HG02571 (cell line): ENCODE data around the gene RASA3.

ENCODE experiments used
- ATAC-seq: cut with Tn5 transposase; IDR thresholded peaks from one replicate; pipeline ENCODE4 v1.9.1; 2021; ENCODE audit warnings: mild to moderate bottlenecking, moderate library complexity; ENCODE audit not compliant: unreplicated experiment

The RASA3 gene

DNA sequence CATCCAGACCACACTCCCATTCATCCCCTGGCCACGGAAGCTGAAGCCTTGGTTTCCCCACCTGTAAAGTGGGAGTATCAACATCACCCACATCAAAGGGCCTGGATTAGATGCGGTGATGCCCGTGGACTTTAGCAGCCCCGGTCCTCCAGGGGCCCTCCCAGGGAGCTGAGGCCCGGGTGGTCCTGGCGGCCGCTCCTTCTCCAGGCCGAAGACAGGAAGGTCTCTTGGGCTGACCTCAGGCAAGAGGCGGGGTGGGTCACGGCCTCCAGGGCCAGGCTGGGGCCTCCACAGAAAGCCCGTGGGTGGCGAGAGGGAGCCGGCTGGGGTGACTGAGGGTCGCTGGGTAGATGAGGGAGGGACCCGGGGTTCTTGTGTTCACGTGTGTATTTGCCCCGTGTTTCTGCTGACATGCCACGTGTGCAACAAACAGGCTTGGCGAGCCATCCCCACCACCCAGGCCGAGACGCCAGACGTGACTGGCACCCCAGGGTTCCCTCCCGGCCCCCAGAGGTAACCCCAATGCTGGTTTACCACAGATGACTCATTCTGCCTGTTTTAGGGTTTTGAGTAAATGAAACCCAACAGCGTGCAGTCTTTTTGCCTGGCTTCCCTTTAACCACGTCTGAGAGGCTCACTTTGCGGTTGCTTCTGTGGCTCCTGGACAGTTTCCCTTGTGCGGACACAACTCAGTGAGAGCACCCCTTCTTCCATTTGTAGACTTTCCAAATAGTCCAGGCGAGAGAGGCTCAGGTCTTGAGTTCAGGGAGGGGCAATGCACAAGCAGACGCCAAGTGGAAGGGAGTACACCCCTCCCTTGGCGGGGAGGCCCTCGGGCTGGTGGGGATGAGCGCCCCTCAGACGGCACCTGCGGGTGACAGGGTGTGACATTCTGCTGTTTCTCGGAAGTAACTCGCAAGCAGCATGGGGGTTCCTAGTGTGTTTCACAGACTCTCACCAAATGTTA is 201.5 kb downstream of the RASA3 start:
- no peak for ATAC-seq

DNA sequence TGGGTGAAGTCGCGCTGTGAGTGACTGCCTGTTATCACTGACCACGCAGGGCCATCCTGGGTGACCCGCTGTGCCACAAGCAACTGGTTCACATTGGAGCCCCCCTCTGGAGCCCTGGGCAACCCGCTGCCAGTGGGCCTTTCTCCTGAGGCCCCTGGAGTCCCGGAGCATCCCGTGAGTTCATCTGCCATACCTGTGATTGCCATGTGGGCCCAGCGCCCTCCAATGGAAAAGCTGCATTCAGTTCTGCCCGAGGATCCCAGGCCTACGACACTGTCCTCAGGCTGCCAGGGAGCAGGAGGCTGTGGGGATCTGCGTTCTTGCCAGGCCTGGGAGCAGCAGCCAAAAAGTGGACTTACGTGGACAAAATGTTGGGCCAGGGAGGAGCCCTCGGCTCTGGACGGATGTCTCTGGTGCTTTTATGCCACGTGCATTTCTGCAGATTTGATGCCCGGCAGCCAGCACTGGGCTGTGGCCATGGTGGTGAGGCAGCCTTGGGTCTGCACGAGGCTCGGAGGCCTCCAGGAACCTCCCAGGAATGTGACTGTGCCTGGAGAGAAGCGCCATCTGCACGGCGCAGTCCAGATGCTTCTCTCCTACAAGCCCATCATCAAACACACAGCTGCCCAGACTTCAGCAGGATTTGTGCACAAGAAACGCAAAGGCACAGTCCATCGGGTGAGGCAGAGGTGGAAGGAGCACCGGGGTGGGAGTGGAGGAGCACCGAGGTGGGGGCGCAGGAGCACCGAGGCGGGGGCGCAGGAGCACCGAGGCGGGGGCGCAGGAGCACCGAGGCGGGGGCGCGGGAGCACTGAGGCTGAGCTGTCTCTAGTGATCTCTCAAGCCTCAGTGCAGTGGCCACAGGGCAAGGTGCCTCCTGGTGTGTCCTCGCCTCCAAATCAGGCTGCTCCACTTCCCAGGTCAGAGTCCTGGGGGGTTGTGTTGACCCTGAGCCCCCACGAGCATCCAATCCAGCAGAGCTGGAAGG is 202.5 kb downstream of the RASA3 start:
- no peak for ATAC-seq

DNA sequence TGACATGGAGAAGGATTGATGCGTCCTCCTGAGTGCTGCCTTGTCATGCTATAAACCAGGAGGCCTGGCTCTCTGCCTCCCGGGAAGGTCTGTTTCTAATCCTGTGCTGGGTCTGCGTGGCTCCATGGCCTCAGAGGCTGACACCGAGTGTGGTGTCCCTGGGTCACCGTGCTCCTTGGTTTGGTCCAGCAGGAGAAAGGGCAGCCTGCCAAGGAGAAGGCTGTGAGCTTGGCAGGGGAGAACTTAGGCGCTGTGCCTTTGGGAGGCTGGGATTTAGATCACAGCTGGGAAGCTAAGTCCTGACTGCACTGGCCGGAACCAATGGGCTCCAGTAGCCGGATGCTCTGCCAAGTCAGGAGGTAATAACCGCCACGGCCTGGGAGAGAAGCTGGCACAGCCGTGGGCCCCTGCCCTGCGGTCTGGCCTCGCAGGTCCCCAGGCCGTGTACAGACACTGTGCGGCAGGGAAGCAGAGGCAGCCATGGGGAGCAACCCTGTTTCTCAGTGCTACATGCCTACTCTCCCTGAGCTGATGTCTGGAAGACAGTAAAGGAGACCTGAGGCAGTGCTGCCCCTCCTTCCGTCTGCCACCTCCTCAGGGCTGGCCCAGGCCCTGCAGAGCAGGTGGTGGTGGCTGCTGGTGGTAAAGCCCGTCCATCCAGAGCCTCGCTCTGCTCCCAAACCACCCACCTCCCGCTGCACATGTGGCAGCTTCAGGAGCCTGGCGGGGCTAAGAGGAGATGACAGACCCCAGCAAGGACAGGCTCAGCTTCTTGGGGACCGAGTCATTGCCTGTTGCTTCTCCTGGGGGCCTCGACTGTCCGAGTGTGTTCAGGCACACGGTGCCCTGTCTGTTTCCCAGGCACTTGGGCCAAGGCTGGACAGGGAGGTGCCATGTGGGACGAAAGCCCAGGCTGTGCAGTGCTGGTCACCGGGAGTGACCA is 203.5 kb downstream of the RASA3 start:
- no peak for ATAC-seq
